GM21381 (cell line): Measurements from ENCODE around the gene FBXO48.

Experiments used
- ATAC-seq: cut with Tn5 transposase; IDR thresholded peaks from one replicate; pipeline ENCODE4 v1.9.1; 2021; ENCODE audit warnings: mild to moderate bottlenecking, moderate library complexity; ENCODE audit not compliant: unreplicated experiment

Gene FBXO48

GRCh38 chr2:68438455-68439303, 28.4 kb downstream of the FBXO48 start:
- no peak for ATAC-seq

GRCh38 chr2:68436270-68436669, 30.8 kb downstream of the FBXO48 start:
- no peak for ATAC-seq

- no peak for ATAC-seq
These were observed 31.5 kb downstream of the FBXO48 start for GRCh38 chr2:68435615-68436014.

GRCh38 chr2:68434981-68435380, 32.1 kb downstream of the FBXO48 start:
- ATAC-seq = no peak

GRCh38 chr2:68432696-68433658, 34.1 kb downstream of the FBXO48 start:
- ATAC-seq = no peak

GRCh38 chr2:68431316-68431972, 35.6 kb downstream of the FBXO48 start:
- no peak for ATAC-seq

- no peak for ATAC-seq
These were observed 37.7 kb downstream of the FBXO48 start for GRCh38 chr2:68429311-68429826.

- no peak for ATAC-seq
These were observed 38.3 kb downstream of the FBXO48 start for GRCh38 chr2:68428746-68429145.

GRCh38 chr2:68428126-68428525, 39.0 kb downstream of the FBXO48 start:
- ATAC-seq = no peak

- no peak for ATAC-seq
These were observed 40.1 kb downstream of the FBXO48 start for GRCh38 chr2:68426848-68427579.

- ATAC-seq = no peak
These were observed 40.6 kb downstream of the FBXO48 start for GRCh38 chr2:68426446-68426845.

GRCh38 chr2:68425503-68425902, 41.6 kb downstream of the FBXO48 start:
- no peak for ATAC-seq

- ATAC-seq = peak; percentile 81
These were observed 43.0 kb downstream of the FBXO48 start for GRCh38 chr2:68423966-68424650.

- ATAC-seq = no peak
These were observed 46.7 kb downstream of the FBXO48 start for GRCh38 chr2:68420254-68420910.

GRCh38 chr2:68418855-68419254, 48.2 kb downstream of the FBXO48 start:
- ATAC-seq = no peak

GRCh38 chr2:68418419-68418818, 48.7 kb downstream of the FBXO48 start:
- no peak for ATAC-seq

- ATAC-seq = no peak
These were observed 49.2 kb downstream of the FBXO48 start for GRCh38 chr2:68417926-68418325.

- no peak for ATAC-seq
These were observed 50.9 kb downstream of the FBXO48 start for GRCh38 chr2:68416081-68416675.

GRCh38 chr2:68415521-68415920, 51.6 kb downstream of the FBXO48 start:
- ATAC-seq = no peak
